NCI-H1105 treated with DMSO at 0.1 percent for 48 hours (cell line): ENCODE data around the gene LRP1B.

Experiments
- DNase-seq: peaks from one replicate; lab custom pipeline; 2025; lab: John Stamatoyannopoulos, UW

LRP1B gene

DNA sequence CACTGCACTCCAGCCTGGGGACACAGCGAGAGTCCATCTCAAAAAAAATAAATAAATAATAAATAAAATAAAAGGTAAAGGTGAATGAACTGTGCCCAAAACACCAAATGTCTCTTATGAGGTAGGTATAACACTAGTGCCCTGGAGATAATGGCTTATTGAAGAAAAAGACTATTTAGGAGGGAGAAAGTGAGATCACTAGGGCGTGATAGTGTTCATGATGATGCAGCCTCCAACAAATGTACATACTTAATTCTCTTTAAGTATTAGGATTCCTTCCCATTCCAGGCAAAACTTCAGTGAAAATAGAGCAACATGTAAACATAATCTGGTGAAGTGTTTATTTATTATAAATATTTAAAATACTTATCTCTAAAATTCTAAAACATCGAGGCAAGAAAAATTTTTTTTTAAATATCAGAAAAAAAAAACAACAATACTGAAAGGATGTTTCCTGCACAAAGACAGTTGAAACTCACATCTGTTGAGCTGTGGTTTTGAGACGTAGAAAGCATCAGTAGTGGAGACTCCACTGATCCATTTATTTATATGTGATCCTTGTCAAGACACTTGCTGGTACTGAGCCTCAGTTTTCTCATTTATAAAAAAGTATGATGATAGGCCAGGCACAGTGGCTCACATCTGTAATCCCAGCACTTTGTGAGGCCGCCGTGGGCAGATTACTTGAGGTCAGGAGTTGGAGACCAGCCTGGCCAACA lies 183.3 kb downstream of the LRP1B start:
- no peak for DNase-seq

DNA sequence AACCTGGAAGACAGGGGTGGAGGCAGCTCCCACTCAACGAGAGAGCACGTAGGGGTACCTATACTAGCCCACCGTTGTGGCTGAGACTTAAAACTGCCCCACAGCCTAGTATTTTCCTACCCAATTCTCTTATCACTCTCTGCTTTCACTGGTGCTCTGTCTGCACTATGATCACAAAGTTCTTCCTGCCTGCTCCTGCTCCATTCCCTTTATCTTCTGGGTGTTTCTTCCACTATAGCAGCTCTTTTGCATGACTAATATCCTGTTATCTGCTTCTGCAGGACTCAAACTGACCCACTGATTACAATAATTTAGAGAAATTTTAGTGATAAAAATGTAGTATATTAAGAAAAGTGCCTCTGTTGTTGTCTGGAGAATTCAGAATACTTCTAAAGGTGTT lies 184.8 kb downstream of the LRP1B start:
- no peak for DNase-seq

DNA sequence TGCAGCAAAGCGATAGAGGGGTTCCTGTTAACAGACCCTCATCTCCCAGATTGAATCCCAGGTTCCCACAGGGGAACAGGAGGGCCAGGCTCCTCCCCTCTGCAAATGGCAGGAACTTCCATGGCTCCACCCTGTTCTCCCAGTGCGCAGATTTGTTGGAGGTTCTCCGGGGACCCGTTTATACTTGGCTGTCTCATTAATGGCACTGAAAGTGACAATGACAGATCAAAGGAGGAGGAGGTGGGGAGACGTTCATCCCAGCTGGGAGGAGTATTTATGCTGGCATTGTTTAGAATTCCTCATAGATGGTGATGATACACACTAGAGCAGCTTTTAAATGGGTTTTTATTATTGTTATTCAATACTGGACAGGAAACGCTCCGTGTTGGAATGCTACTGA lies 186.9 kb downstream of the LRP1B start:
- DNase-seq = no peak

DNA sequence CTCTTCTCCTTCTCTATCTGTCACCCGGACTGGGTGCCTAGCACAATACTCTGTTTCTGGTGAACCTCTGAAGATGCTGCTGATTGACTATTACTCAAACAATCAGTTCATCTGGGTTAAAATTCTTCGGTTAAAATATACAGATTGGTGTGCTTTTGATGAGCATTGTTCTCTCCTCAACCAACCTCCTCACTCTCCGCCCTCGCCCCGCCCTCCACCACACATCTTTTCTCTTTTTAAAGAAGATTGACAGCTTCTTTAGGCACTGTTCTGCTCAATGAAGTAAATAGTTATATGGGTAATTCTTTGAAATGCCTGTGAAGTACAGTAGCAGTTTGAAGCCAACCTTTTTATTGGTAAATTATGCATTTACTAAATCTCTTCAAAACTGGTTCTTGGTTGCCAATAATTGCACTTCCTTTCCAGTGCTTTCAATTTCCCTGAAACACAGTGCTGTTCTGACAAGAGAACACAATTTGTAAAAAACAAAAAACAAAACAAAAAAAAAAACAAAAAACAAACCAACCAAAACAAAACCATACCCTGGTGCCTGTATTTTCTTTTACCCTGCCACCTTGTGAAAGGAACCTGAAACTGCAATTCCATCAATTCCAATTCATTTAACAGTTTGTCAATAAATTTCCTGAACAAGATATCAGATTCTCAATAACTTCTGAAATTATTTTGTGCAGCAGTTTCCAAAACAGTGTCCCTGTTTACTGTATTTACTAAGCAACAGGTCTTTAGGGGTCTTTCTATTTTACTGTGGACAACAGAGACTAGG lies 188.6 kb downstream of the LRP1B start:
- no peak for DNase-seq

GRCh38 chr2:141941210-141941714 lies 189.6 kb downstream of the LRP1B start:
- DNase-seq = no peak

DNA sequence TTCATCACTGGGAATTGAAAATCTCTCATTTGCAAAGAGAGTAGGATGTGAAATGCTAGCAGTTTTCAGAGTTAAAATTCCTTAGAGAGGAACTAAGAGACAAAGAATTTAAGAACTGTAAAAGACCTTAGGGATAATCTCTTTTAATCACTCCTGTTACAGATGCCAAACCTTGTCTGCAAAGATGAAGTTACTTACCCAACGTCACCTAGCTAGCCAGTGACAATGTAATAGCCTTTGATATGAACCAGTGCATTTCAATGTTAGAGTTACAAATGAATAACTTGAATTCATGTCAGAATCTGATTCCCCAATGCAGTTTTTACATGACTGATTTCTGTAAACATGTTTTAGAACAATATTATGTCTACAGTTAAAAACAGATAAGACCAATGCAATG lies 190.1 kb downstream of the LRP1B start:
- DNase-seq = no peak

GRCh38 chr2:141933226-141933625 lies 197.6 kb downstream of the LRP1B start:
- DNase-seq = no peak

DNA sequence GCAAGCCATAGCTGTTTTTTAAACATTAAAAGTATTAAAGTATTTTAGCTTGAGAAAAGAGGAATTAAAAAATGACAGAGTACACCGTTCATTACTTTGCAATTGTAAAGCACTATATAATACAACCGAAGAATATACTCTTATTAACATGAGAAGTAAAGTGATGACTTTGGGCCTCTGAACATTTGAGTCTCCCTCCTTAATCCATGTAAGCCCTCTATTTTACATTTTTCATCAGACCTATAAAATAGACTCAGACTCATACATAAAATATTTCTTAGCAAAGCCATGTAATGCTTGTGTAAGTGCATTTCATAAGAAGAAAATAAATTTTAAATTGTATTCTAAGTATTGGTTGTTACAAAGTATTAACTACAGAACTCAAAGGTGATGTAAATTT lies 198.6 kb downstream of the LRP1B start:
- no peak for DNase-seq

DNA sequence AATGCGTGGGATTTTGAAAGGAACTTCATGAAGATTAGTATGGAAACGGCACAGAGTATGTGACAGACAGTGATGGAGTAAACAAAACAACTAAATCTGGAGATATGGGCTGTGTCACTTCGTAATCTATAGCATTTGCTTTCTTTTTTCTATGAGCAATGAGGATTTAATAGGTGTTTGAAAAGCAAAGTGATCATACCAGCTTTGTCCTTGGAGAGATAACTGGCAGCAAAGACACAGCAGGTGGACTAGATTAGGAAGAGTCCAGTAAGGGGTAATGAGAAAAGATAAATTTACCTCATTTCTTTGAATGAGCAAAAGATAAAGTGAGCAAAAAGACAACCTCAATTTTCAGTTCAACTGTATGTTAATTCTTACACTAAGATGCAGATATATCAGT lies 199.0 kb downstream of the LRP1B start:
- DNase-seq = no peak

- DNase-seq = no peak
Observed at GRCh38 chr2:141930803-141931202, 200.0 kb downstream of the LRP1B start.

GRCh38 chr2:141929331-141930252 lies 201.2 kb downstream of the LRP1B start:
- no peak for DNase-seq

DNA sequence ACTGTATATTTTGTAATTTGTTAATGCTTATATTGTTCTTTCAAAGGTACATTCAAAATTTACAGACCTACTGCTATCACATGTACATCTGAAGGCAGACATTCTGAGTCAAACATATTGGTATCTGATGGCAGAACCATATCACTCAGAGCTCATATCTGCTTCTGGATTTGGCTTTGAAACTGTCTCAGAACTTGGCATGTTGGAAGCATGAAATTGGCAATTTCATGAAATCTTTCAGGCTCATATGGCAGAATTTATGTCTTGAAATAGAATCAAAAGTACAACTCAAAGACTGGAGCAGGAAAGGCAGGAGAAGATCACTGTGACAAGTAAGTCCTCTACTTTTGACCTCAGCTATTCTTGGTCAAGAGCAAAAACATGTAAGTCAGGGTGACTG lies 202.3 kb downstream of the LRP1B start:
- no peak for DNase-seq

DNA sequence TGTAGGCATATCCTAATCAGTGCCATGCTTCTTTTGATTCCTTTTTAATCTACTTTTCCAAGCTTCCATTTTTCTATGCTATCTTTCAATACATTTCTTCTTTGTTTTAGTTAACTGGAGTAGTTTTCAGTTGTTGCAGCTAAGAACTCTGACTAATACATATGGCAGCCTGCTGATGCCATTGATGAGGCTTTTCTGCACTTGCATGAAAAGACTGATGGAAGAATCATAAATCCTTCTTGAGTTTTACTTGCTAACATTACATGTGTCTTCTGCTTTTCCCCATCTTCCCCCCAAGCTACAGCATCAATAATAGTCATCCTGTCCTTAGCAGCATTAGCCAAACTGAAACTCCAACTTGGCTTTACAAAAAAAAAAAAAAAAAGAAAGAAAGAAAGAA lies 203.3 kb downstream of the LRP1B start:
- no peak for DNase-seq

GRCh38 chr2:141925511-141925910 lies 205.3 kb downstream of the LRP1B start:
- no peak for DNase-seq

DNA sequence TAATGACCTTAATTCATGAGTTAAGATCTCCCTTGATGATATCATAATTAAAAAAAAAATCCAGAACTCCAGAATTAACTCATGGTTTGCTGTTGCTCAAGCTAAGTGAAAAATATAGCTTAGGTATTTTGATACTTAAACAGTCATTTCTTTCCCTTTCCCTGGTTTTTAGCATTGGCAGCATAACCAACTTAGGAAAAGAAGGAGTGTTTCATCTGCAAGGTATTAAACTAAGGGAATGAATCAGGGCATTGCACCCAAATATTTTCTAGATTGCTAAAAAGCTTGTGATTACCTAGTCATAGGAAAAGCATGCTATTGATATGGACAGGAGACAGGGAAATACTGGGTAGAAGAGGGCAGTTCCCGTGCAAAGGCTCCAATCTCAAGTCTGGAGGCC lies 207.2 kb downstream of the LRP1B start:
- DNase-seq = no peak

DNA sequence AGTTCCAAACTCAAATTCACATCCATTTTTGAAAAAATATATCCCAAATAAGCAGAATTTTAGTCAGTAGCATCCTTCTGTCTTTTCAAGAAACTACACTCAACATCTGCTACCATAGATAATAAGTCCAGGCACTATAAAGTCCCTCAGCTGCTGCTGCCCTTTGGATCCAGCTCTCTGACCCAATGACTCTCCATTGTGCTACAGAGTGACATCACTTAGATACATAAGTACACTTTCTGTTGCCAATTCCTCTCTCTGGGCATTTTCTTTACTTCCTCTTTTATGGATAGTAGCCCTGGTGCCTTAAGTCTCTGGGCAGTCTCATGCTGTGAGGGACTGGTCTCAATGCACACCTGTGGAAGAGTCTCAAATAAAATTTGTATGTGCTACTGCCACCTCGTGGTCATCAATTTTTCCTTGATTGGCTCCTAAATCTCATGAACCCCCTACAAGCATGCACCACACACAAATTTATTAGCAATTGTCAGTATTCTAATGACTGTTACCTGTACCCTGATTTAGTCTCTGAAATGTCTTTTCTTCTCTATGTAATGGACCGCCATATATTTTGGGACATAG lies 219.2 kb downstream of the LRP1B start:
- peak; percentile 21 for DNase-seq

DNA sequence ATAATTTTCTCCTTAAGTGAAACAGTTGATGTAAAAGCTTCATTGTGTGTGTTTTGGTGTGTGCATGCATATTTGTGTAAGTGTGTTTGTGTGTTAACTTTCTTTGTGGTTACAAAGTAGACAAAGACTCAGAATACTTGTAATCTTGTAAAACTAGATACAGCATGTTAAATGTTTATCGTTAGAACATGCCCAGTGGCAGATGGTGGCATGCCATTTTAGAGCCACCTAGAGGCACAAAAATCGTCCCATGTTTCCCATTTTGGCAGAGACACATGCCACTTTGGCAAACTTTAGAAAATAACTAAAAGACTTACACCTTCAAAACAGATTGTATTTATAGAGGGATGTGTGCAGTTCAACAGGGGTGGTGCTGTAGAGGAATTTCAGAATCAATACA lies 224.1 kb downstream of the LRP1B start:
- DNase-seq = peak; percentile 6

DNA sequence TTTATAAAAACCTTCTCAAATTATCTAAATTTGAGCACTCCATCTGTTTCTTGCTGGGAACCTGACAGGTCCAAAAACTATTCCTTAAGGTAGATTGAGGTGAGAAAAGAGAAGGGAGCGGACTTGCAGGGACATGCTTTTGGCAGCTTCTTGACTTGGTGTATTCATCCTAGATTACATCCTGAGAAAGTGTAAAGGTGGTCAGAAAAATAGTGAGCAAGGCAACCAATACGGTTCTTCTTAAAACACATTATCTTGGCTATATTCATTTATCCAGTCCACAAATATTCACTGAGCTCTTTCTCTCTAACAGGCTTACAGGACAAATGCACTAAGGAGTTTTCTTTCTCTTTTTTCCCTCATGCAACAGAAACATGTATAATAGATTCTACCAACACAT lies 230.0 kb downstream of the LRP1B start:
- no peak for DNase-seq

- no peak for DNase-seq
Observed at GRCh38 chr2:141899740-141900139, 231.1 kb downstream of the LRP1B start.

- no peak for DNase-seq
Observed at GRCh38 chr2:141889788-141890187, 241.0 kb downstream of the LRP1B start.

DNA sequence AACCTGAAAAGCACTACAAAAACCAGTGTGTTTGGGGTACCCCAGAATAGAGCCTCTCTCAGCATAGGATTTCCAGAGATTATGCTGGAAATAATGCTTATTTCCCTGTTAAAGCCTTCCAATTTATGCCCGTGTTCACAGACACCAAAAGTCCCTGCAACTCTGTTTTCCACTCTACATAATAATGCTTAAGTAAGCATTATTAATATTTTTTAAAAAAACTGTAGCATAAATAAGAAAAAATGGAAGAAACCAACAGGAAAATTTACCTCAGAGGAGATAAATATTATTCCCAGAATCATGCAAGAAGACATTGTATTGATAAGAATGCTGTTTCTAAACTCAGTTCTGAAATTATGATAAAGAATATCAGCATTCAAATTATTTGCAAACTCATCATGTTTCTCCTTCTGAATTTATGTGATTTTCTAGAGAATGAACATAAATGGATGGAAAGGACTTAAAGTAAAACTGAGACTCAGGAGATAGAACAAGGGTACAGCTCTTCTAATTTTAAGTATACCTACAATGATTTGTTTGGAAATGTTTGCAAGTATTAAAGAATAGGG lies 241.7 kb downstream of the LRP1B start:
- DNase-seq = no peak

DNA sequence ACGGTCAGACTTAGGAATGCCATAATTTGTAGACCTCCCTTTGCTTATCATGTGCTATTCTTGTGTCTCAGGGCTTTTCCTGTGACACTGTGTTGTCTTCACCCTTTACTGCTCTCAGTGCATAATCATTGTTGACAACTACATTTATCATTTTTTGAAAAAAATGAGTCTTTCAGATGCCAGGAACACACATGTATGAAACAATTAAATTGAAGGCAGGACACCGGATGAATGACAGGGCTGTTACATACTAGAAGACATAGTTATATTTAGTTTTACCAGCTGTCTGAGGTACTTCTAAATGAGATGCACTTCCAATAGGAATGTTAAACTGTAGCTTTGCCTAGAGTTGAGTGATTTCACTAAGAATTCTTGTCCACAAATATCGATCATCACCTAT lies 243.5 kb downstream of the LRP1B start:
- DNase-seq = no peak
